Measurements from ENCODE around the gene CRYBG3. TPM values are rescaled to one million over a fixed set of nuclear protein-coding genes. Genes with fewer than 3 reads are reported as not detected.

Gene CRYBG3
- total RNA-seq (ENCODE audit: unreplicated experiment): 18.5 TPM
- long read RNA-seq, partial matches to known transcripts: 1 of 1 reads
- long read RNA-seq, other reads (novel, unspliced or antisense): 0 of 1 reads

DNA sequence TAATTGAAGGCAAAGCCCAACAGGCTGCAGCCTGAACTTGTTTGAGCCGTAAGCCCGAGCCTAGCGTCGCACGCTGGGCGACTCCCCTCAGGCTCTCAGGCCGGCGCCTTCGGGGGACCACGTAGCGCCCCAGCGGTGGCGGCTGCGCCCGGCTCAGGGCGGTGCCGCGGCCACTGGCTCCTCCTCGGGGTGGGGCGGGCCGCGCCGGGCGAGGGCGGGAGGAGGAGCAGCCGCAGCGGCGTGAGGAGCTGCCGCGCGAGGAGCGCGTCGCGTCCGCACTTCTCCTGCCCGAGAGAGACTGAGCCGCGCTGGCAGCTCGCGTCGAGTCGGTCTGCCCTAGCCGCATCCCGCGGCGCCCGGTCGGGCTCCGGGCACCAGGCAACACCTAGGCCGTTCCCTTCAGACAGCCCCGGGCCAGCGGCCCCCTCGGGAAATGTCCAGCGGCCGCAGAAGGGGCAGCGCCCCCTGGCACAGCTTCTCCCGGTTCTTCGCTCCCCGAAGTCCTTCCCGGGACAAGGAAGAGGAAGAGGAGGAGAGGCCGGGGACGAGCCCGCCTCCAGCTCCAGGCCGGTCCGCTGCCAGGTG is at the start of gene CRYBG3:
Gene CRYBG3, plus strand, starts transcription at position 238 of the 585 bp plus-strand sequence. Its CDS starts 196 bp downstream, at position 434.
- no peaks in the 10 kb centered on the region for H3K9me3 Mint-ChIP-seq (ENCODE audit: unreplicated experiment)
- H3K27ac Mint-ChIP-seq (ENCODE audit: unreplicated experiment): peak within 1 kb of the TSS; percentile 97
- peaks cover 23% of the 10 kb centered on the region for H3K4me1 Mint-ChIP-seq (ENCODE audit: unreplicated experiment)
- H3K36me3 Mint-ChIP-seq (ENCODE audit: low read depth, unreplicated experiment): peaks cover 4% of the 10 kb centered on the region
- TF ChIP-seq, protein P1, sequence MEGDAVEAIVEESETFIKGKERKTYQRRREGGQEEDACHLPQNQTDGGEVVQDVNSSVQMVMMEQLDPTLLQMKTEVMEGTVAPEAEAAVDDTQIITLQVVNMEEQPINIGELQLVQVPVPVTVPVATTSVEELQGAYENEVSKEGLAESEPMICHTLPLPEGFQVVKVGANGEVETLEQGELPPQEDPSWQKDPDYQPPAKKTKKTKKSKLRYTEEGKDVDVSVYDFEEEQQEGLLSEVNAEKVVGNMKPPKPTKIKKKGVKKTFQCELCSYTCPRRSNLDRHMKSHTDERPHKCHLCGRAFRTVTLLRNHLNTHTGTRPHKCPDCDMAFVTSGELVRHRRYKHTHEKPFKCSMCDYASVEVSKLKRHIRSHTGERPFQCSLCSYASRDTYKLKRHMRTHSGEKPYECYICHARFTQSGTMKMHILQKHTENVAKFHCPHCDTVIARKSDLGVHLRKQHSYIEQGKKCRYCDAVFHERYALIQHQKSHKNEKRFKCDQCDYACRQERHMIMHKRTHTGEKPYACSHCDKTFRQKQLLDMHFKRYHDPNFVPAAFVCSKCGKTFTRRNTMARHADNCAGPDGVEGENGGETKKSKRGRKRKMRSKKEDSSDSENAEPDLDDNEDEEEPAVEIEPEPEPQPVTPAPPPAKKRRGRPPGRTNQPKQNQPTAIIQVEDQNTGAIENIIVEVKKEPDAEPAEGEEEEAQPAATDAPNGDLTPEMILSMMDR (IDR thresholded peaks at IDR 0.05; ENCODE audit: unreplicated experiment): no peak
- peak; percentile 84 for DNase-seq (ENCODE audit: low spot score)
- H3K4me3 Mint-ChIP-seq (ENCODE audit: unreplicated experiment): peak within 1 kb of the TSS; percentile 100
- peaks cover 17% of the 10 kb centered on the region for H3K27me3 Mint-ChIP-seq (ENCODE audit: unreplicated experiment)

DNA sequence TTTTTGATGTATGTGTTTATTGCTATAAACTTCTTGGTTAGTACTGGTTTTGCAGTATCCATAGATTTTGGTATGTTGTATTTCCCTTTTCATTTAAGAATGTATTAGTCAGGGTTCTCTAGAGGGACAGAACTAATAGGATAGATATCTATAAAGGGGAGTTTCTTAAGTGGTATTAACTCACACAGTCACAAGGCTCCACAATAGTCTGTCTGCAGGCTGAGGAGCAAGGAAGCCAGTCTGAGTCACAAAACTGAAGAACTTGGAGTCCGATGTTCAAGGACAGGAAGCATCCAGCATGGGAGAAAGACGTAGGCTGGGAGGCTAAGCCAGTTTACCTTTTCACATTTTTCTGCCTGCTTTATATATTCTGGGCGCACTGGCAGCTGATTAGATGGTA is 48.9 kb upstream of the CRYBG3 start:
- Mint-ChIP-seq H3K4me3 (ENCODE audit: unreplicated experiment) (peak overlapping the region; percentile 28), H3K36me3 (ENCODE audit: low read depth, unreplicated experiment) (peaks cover 41% of the 10 kb centered on the region), H3K27me3 (ENCODE audit: unreplicated experiment) (no peaks in the 10 kb centered on the region), H3K4me1 (ENCODE audit: unreplicated experiment) (peaks cover 13% of the 10 kb centered on the region), H3K9me3 (ENCODE audit: unreplicated experiment) (no peaks in the 10 kb centered on the region), H3K27ac (ENCODE audit: unreplicated experiment) (no peak overlapping the region)
- DNase-seq (ENCODE audit: low spot score): no peak
- TF ChIP-seq, protein P1 (IDR thresholded peaks at IDR 0.05; ENCODE audit: unreplicated experiment): no peak

DNA sequence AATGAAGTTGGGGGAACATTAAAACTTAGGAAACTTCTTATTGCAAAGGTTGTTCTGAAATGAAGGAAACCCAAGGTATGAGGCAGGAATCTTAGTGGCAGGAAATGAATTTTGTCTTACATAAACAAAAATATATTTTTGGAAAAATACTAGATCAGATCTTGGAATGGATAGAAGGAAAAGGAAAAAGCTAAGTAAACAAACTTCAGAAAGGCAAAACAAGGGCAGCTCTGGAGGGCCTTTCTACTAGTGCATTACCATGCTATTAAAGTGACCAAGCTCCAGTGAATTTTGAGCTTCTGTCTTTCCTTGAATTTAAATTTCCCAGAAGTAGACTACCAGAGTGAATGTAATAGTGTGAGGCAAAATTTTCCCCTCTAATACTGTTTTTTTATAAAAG is 43.7 kb upstream of the CRYBG3 start:
- H3K9me3 Mint-ChIP-seq (ENCODE audit: unreplicated experiment): no peaks in the 10 kb centered on the region
- peaks cover 28% of the 10 kb centered on the region for H3K4me1 Mint-ChIP-seq (ENCODE audit: unreplicated experiment)
- TF ChIP-seq, protein P1 (IDR thresholded peaks at IDR 0.05; ENCODE audit: unreplicated experiment): no peak
- DNase-seq (ENCODE audit: low spot score): no peak
- H3K27me3 Mint-ChIP-seq (ENCODE audit: unreplicated experiment): no peaks in the 10 kb centered on the region
- peak overlapping the region; percentile 89 for H3K27ac Mint-ChIP-seq (ENCODE audit: unreplicated experiment)
- peaks cover 12% of the 10 kb centered on the region for H3K36me3 Mint-ChIP-seq (ENCODE audit: low read depth, unreplicated experiment)
- peak overlapping the region; percentile 64 for H3K4me3 Mint-ChIP-seq (ENCODE audit: unreplicated experiment)

DNA sequence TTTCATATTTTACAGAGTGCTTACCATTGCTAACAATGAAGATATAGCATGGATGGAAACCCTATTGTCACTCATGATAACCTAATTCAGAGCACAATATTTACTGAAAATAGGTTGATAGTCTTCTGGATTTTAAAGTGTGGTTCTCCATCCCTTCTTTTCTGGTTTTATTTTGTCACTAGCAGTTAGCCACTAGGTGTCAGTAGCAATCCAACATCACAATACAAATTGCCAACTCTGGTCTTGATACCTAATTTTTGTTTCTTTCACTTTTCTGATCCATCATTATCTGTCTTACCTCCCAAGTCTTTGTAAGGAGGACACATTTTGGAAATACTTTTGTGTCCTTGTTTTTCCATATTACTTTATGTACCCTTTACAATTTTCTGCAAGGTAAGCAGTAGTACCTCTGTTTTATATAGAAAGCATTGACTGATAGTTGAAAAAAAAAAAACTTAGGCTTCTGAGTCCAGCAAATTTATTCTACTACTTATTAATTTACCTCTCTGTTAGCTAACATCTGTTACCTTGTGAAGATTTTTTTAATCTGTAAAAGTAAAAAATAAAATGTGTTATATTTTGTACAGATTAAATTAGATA is 28.3 kb upstream of the CRYBG3 start:
- H3K4me1 Mint-ChIP-seq (ENCODE audit: unreplicated experiment): peaks cover 7% of the 10 kb centered on the region
- DNase-seq (ENCODE audit: low spot score): no peak
- no peaks in the 10 kb centered on the region for H3K27me3 Mint-ChIP-seq (ENCODE audit: unreplicated experiment)
- no peak overlapping the region for H3K27ac Mint-ChIP-seq (ENCODE audit: unreplicated experiment)
- no peaks in the 10 kb centered on the region for H3K9me3 Mint-ChIP-seq (ENCODE audit: unreplicated experiment)
- TF ChIP-seq, protein P1 (IDR thresholded peaks at IDR 0.05; ENCODE audit: unreplicated experiment): peak; percentile 82
- H3K4me3 Mint-ChIP-seq (ENCODE audit: unreplicated experiment): no peak overlapping the region
- no peaks in the 10 kb centered on the region for H3K36me3 Mint-ChIP-seq (ENCODE audit: low read depth, unreplicated experiment)

DNA sequence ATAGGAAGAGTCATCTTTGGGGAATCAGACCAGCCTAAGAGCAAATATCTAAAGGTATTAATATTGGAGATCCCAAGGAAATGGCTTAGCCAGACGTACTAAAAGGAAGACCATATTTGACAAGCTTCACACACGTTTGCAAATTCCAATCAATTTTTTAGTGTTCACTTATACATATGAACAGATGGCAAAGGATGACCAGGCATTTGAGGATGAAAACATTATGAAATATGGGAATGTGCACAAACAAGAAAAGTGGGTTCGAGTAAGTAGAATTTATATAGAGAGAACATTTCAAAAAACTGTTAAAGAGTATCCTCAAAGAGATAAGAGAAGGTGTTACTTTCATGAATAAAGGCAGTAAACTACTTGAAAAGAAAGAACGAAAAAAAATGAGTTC is 25.9 kb upstream of the CRYBG3 start:
- no peak overlapping the region for H3K27ac Mint-ChIP-seq (ENCODE audit: unreplicated experiment)
- peaks cover 7% of the 10 kb centered on the region for H3K4me1 Mint-ChIP-seq (ENCODE audit: unreplicated experiment)
- H3K27me3 Mint-ChIP-seq (ENCODE audit: unreplicated experiment): no peaks in the 10 kb centered on the region
- no peaks in the 10 kb centered on the region for H3K9me3 Mint-ChIP-seq (ENCODE audit: unreplicated experiment)
- TF ChIP-seq, protein P1 (IDR thresholded peaks at IDR 0.05; ENCODE audit: unreplicated experiment): no peak
- DNase-seq (ENCODE audit: low spot score): no peak
- H3K36me3 Mint-ChIP-seq (ENCODE audit: low read depth, unreplicated experiment): no peaks in the 10 kb centered on the region
- no peak overlapping the region for H3K4me3 Mint-ChIP-seq (ENCODE audit: unreplicated experiment)
